Measurements from ENCODE around the gene RALGPS1.

Gene RALGPS1

GRCh38 chr9:127175319-127175715, 260.7 kb downstream of the RALGPS1 start:
- no peak for DNase-seq (ENCODE audit: low read depth)

GRCh38 chr9:127175764-127176163, 261.2 kb downstream of the RALGPS1 start:
- DNase-seq (ENCODE audit: low read depth) = no peak

- DNase-seq (ENCODE audit: low read depth) = no peak
Measured at GRCh38 chr9:127176631-127177030, 262.0 kb downstream of the RALGPS1 start.

- DNase-seq (ENCODE audit: low read depth) = no peak
Measured at GRCh38 chr9:127177231-127177630, 262.6 kb downstream of the RALGPS1 start.

GRCh38 chr9:127177665-127178265, 263.2 kb downstream of the RALGPS1 start:
- DNase-seq (ENCODE audit: low read depth) = no peak

- DNase-seq (ENCODE audit: low read depth) = no peak
Measured at GRCh38 chr9:127178686-127179632, 264.4 kb downstream of the RALGPS1 start.

- no peak for DNase-seq (ENCODE audit: low read depth)
Measured at GRCh38 chr9:127179633-127180441, 265.3 kb downstream of the RALGPS1 start.

GRCh38 chr9:127180457-127181314, 266.1 kb downstream of the RALGPS1 start:
- DNase-seq (ENCODE audit: low read depth) = no peak

- no peak for DNase-seq (ENCODE audit: low read depth)
Measured at GRCh38 chr9:127181315-127181580, 266.7 kb downstream of the RALGPS1 start.

- no peak for DNase-seq (ENCODE audit: low read depth)
Measured at GRCh38 chr9:127181595-127182190, 267.1 kb downstream of the RALGPS1 start.

GRCh38 chr9:127182901-127183746, 268.5 kb downstream of the RALGPS1 start:
- DNase-seq (ENCODE audit: low read depth) = no peak

GRCh38 chr9:127183814-127184582, 269.4 kb downstream of the RALGPS1 start:
- DNase-seq (ENCODE audit: low read depth) = no peak

GRCh38 chr9:127184641-127185040, 270.1 kb downstream of the RALGPS1 start:
- no peak for DNase-seq (ENCODE audit: low read depth)

GRCh38 chr9:127185181-127185580, 270.6 kb downstream of the RALGPS1 start:
- no peak for DNase-seq (ENCODE audit: low read depth)

- DNase-seq (ENCODE audit: low read depth) = no peak
Measured at GRCh38 chr9:127185931-127186781, 271.6 kb downstream of the RALGPS1 start.

GRCh38 chr9:127186806-127187205, 272.2 kb downstream of the RALGPS1 start:
- DNase-seq (ENCODE audit: low read depth) = no peak

GRCh38 chr9:127187231-127187956, 272.8 kb downstream of the RALGPS1 start:
- DNase-seq (ENCODE audit: low read depth) = no peak

GRCh38 chr9:127188396-127188795, 273.8 kb downstream of the RALGPS1 start:
- DNase-seq (ENCODE audit: low read depth) = no peak

Measured in stimulated activated CD8-positive, alpha-beta memory T cell treated with anti-CD3 and anti-CD28 coated beads, Interleukin-4, amount 100 ng/mL, for 24 hours (primary cell).